Large intestine (tissue), 3 donors: ENCODE results near the gene MOB3B. TPM values are rescaled to one million over a fixed set of nuclear protein-coding genes. Genes with fewer than 3 reads are reported as not detected.

Experiments
- DNase-seq, 2 donors: peaks; one replicate each; pipeline versions ENCODE4 v3.0.0 to v3.0.0-alpha.2; 2013
- H3K27ac ChIP-seq: one replicate; pipeline ENCODE4 v1.5.1; 2013; ENCODE audit warnings: low read length
- H3K27me3 ChIP-seq: 2 replicates; pipeline ENCODE4 v1.6.1; 2013; ENCODE audit warnings: low read length; ENCODE audit not compliant: control insufficient read depth, insufficient read depth
- H3K36me3 ChIP-seq: 2 replicates; pipeline ENCODE4 v1.6.1; 2013; ENCODE audit warnings: low read length; ENCODE audit not compliant: control insufficient read depth, insufficient read depth
- H3K4me1 ChIP-seq: one replicate; pipeline ENCODE4 v1.6.1; 2013; ENCODE audit warnings: low read length; ENCODE audit not compliant: control insufficient read depth, insufficient read depth
- H3K4me3 ChIP-seq: one replicate; pipeline ENCODE4 v1.5.1; 2013; ENCODE audit warnings: low read length
- H3K9me3 ChIP-seq: one replicate; pipeline ENCODE4 v1.6.1; 2013; ENCODE audit warnings: mild to moderate bottlenecking, low read depth, low read length, moderate library complexity; ENCODE audit not compliant: control insufficient read depth
- WGBS: methylation state at CpG from one replicate; pipeline ENCODE4 v1.1.5; 2013; ENCODE audit warnings: low lambda C conversion rate; ENCODE audit not compliant: insufficient coverage; 5-methylcytosine and 5-hydroxymethylcytosine counted together
- polyA plus RNA-seq: library from polyadenylated mRNA; unstranded; fragments of 120-200 nt; gene quantifications from one replicate; pipeline ENCODE4 v1.2.1, GENCODE V29; 2013

The MOB3B gene
- polyA plus RNA-seq, 1 donor: 34.7 TPM

DNA sequence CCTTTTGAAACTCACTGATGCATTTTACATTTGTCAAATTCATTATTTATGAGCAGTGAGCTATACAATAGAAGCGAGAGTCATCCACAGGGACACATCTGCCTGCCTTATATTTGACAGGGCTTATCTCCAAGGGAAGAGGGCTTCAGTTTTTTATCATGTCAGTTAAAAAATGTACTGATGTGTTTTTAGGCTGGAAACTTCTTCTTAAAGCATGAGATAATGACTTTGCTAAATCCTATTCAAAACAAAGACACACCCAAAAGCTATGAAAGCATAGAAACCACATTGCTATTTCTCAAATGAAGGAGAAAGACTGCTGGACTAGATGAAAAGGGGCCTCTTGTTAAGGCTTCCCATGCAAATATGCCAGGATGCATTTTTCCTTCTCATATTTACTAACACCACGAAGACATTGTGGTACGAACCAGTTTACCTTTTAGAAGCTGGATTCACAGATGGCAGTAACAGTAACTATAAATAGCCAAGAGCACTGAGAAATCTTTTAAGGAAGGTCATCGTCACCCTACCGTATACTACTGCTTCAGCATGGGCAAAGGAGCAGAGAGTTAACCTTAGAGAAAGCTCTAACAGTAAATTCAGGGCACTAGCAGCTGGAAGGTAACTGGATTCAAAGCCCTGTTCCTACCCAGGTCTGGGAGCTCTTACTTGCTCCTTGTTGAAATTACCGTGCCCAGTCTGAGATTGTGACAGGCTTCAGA, 91.8 kb downstream of the MOB3B start:
- no peak for DNase-seq
- H3K27ac ChIP-seq: peak overlapping the region; percentile 82

DNA sequence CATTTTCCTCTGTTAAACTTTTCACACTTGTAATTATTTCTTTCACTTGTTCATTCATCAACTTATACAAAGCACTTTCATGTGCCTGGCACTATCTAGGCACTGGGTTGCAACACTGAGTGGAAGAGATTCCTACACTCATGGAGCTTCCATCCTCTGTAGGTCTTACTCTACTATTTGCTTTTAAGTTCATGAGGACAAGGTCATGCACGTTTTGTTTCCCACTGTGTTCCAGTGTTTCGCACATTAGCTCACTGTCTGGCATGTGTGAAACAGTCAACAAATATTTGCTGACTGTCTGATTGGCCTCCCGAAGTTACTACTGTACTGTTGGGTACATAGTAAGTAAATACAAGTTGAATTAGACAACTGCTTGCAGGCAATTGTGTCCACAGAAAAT, 93.4 kb downstream of the MOB3B start:
- H3K27me3 ChIP-seq: no peaks in the 10 kb centered on the region
- peak; percentile 35 to 62 for DNase-seq
- H3K4me1 ChIP-seq: peaks cover 35% of the 10 kb centered on the region
- H3K9me3 ChIP-seq: peaks cover 2% of the 10 kb centered on the region
- no peak overlapping the region for H3K4me3 ChIP-seq
- no peaks in the 10 kb centered on the region for H3K36me3 ChIP-seq
- H3K27ac ChIP-seq: peak overlapping the region; percentile 4
- WGBS: 20% methylated on average over 1 of the region's 3 CpGs

More for the DNA sequence above, 91.8 kb downstream of the MOB3B start:
- peaks cover 2% of the 10 kb centered on the region for H3K9me3 ChIP-seq
- WGBS: 80% methylated on average over 1 of the region's 6 CpGs
- no peaks in the 10 kb centered on the region for H3K36me3 ChIP-seq
- no peaks in the 10 kb centered on the region for H3K27me3 ChIP-seq
- no peak overlapping the region for H3K4me3 ChIP-seq
- peaks cover 42% of the 10 kb centered on the region for H3K4me1 ChIP-seq

DNA sequence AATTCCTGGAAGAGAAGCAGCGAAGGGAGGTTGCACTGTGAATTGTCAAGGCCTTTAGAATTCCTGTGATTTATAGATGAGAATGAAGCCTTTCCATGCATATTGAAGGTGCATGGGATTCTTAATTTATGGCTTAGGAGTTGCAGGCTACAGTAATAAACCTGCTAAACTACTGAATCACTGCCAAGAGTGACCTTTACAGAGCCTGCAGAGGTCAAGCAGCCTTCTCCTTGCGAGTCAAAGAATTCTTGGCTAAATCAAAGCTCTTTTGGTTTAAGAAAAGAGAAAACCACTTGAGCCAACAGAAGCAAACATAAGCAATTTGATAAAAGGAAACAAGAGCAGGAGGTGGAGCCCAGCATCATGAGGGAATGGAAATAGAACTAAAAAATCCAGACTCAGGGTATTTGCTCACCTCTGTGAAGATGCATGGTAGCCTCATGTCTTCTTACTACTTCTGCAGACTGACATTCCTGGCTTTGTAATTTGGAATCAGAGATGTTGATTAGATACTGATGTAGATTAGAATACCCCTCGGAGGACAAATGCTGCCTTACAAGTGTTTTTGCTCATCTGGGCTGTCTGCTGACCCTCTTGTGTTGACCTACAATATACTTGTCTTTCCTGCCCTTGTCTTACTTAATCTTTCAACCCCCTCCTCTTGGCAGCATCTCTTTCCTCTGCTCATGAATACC, 95.8 kb downstream of the MOB3B start:
- no peak overlapping the region for H3K27ac ChIP-seq
- H3K4me1 ChIP-seq: peaks cover 21% of the 10 kb centered on the region

DNA sequence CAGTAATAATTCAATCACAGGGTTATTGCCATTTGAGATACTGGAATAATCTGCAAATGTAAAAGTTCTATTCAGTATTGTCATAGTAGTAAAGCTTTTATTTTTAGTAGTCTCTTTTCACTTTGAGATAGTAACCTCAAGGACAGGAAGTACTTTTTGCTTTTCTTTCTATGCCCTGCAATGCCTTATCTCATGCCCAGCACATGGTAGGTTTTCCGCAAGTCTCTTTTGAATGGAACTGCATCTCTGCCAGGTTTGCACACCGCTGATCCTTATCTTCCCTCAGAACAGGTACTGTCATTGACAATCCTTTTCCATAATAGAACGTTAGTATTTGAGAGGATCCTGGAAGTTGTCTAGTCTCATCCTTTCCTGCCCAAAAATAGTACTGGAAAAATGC, 97.3 kb downstream of the MOB3B start:
- no peak overlapping the region for H3K27ac ChIP-seq
- H3K4me1 ChIP-seq: peaks cover 8% of the 10 kb centered on the region
- 80% methylated on average over 1 of the region's 3 CpGs for WGBS

More for the DNA sequence above, 95.8 kb downstream of the MOB3B start:
- Histone ChIP-seq H3K4me3 (no peak overlapping the region), H3K9me3 (peaks cover 2% of the 10 kb centered on the region), H3K36me3 (no peaks in the 10 kb centered on the region), H3K27me3 (no peaks in the 10 kb centered on the region)
- DNase-seq: no peak
- WGBS: 60% methylated on average over 1 of the region's 3 CpGs

DNA sequence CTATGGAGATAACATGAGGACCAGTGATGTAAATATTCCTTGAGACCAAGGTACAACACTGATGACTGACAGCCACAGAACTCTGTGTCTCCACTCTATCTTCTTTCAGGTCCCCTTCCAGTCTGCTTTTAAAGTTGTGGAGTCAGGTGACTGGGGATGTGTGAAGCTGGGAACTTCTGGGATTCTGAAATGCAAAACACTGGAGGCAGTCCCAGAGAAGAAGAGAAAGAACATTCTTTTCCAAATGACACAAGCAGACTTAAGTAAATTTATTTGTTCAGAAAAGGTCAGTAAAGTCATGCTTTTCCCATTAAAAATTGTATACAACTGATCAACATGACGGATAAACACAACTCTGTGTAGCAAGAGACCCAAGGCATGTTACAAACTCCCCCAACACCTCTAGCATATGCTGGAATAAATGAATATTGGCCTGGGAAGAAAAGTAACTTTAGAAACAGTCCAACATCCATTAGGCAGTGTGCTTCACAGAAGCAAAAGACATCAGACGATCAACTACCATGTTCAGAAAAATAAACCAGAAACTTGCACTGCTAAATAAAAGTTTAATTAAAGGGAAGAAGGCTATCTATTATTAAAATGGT, 98.0 kb downstream of the MOB3B start:
- Histone ChIP-seq H3K27me3 (no peaks in the 10 kb centered on the region), H3K27ac (peak overlapping the region; percentile 4), H3K36me3 (no peaks in the 10 kb centered on the region), H3K4me1 (peaks cover 10% of the 10 kb centered on the region), H3K4me3 (no peak overlapping the region), H3K9me3 (peaks cover 2% of the 10 kb centered on the region)
- peak in 1 of 2 donors; percentile 69 for DNase-seq
- no CpG with 5 or more reads among the region's 2 CpGs for WGBS

More for the DNA sequence above, 97.3 kb downstream of the MOB3B start:
- Histone ChIP-seq H3K4me3 (no peak overlapping the region), H3K27me3 (no peaks in the 10 kb centered on the region), H3K36me3 (no peaks in the 10 kb centered on the region), H3K9me3 (peaks cover 2% of the 10 kb centered on the region)
- DNase-seq: no peak

DNA sequence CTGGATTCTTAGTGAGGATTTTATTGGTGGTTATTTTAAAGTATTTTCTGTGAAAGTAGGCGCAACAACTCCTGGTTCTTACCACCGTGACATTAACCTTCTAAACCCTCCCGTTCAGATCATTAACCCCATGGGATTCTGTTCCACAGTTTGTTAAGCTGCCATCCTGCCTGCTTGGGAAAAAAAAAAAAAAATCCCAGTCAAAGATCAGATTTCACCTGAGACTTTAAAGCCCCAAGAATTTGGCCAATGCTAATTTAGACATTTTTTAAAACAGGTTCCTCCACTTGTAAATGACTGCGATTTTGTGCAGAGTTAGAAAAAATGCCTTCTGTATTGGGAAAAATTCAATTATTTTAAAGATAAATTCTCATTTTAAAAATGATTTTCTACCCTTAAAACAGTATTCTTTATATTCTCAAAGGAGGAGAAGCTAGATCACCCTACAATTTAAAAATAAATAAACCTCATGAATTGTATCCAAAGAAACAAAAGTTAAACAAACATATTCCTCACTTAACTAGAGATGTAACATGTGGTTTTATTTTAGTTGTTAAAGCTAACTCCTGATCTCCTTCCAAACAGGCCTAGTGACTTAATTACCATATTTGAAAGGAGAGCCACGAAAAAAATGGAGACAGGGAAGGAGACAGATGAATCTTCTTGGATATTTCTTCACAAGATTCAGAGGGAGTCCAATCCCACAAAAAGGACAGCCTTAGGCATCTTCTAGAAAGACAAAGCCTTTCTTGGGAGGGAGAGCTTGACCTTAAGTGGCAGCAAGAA, 98.7 kb downstream of the MOB3B start:
- no peak for DNase-seq
- no peak overlapping the region for H3K4me3 ChIP-seq
- peak overlapping the region; percentile 4 for H3K27ac ChIP-seq
- 53% methylated on average over 2 of the region's 5 CpGs for WGBS
- no peaks in the 10 kb centered on the region for H3K27me3 ChIP-seq
- H3K4me1 ChIP-seq: peaks cover 12% of the 10 kb centered on the region
- H3K9me3 ChIP-seq: peaks cover 2% of the 10 kb centered on the region
- H3K36me3 ChIP-seq: no peaks in the 10 kb centered on the region

DNA sequence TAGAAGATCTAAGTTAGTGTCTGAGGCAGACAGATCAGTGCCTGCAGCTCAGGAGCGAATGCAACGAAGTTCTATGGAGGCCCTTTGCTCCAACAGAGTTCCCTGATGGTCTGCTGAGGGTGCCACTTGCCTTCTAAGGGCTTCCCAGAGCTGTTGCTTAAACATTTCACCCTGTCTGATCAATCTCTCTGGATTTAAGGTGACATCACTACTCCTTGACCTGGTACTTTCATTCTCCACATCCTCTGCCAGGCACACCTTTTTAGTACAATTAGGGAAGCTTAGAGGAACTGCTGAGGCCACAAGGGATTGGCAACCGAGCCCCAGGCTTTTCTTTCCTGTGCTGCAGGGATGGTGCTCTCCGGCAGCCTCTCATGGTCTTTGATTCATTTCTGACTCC, 99.7 kb downstream of the MOB3B start:
- H3K4me1 ChIP-seq: peaks cover 13% of the 10 kb centered on the region

DNA sequence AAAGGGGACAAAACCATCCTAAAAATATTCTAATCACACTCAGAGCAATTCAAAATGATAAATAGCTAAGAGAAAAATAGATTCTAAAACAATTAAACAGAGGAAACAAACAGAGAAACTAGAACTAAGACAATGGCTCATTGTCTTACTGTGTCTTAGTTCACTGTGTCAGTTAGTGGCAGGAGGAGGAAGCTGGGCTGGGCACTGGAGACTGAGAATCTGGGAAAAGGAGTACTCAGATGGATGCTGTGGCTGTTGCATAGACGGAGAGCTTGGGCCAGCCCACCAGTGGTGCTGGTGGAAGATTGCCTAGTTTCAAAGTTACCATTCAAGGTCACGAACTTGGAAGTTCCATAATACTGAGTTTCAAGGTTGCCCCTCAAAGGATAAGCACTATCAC, 100.2 kb downstream of the MOB3B start:
- DNase-seq: no peak
- no CpG with 5 or more reads among the region's 2 CpGs for WGBS
- no peak overlapping the region for H3K27ac ChIP-seq
- H3K9me3 ChIP-seq: no peaks in the 10 kb centered on the region
- H3K27me3 ChIP-seq: no peaks in the 10 kb centered on the region
- no peaks in the 10 kb centered on the region for H3K36me3 ChIP-seq
- H3K4me1 ChIP-seq: peaks cover 13% of the 10 kb centered on the region
- no peak overlapping the region for H3K4me3 ChIP-seq

More for the DNA sequence above, 99.7 kb downstream of the MOB3B start:
- Histone ChIP-seq H3K27me3 (no peaks in the 10 kb centered on the region), H3K27ac (no peak overlapping the region), H3K36me3 (no peaks in the 10 kb centered on the region), H3K9me3 (peaks cover 1% of the 10 kb centered on the region), H3K4me3 (no peak overlapping the region)
- no peak for DNase-seq
- WGBS: no CpG with 5 or more reads among the region's 4 CpGs

DNA sequence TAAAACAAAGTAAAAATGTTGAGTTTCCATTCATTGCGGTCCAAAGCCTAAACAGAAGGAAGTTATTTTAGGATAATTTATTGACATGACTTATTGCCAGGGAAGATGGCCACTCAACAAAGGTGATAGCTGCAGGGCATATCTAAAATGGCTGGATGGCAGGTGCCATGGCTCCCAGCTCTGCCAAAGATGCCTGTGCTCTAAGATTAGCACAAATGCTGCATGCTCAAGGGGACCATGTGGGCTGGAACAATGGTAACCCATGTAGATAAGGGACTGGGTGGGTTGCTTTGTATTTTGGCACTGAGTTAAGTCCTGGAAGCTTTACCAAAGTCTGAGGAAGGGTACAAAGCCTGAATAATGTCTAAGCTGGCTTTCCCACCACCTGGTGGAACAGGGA, 101.1 kb downstream of the MOB3B start:
- Histone ChIP-seq H3K27ac (no peak overlapping the region), H3K9me3 (no peaks in the 10 kb centered on the region), H3K27me3 (no peaks in the 10 kb centered on the region), H3K36me3 (no peaks in the 10 kb centered on the region), H3K4me3 (no peak overlapping the region), H3K4me1 (peaks cover 14% of the 10 kb centered on the region)
- DNase-seq: no peak
- WGBS: no CpG with 5 or more reads among the region's 1 CpG

DNA sequence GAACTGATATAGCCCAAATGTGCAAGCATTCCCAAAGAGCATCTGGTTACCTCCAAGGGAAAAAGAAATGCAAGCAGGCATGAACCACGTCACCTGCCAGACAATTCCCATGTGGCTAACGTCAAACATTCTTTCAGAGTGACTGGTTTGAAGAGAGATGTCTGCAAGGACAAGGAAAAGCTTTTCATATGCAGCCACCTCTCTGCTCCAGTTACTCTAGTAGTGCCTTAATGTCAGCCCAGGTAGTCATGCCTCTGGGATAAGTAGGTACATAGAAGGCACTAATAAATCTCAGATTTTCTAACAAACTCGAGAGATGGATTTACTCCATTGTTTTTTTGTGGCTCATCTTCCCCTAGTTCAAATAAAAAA, 102.4 kb downstream of the MOB3B start:
- Histone ChIP-seq H3K27me3 (no peaks in the 10 kb centered on the region), H3K4me1 (peaks cover 11% of the 10 kb centered on the region)

More for the DNA sequence above, 102.4 kb downstream of the MOB3B start:
- Histone ChIP-seq H3K27ac (no peak overlapping the region), H3K4me3 (no peak overlapping the region), H3K9me3 (no peaks in the 10 kb centered on the region), H3K36me3 (no peaks in the 10 kb centered on the region)
- DNase-seq: no peak
- 86% methylated on average over 1 of the region's 3 CpGs for WGBS
